Stimulated activated naive B cell treated with anti-CD40 and anti-IgM and Interleukin-4, amounts not matched to agents 10 μg/mL and 1 μg/mL and 100 μg/mL, for 72 hours (primary cell): ENCODE measurements around the gene ANK2.

ENCODE experiments used
- ATAC-seq, 2 donors: fragments of 150-1000 bp; cut with Tn5 transposase; replicated peaks; 2 replicates each; pipeline ENCODE4 v1.10.0; 2021; ENCODE audit warnings: moderate library complexity in 1 of 2
- DNase-seq: peaks from one replicate; pipeline ENCODE4 v3.0.0; 2021
- H3K27ac Mint-ChIP-seq: one replicate; pipeline ENCODE4 v1.8.0; 2022; ENCODE audit warnings: mild to moderate bottlenecking, mixed read lengths
- H3K27me3 Mint-ChIP-seq, 2 donors: one replicate each; pipeline ENCODE4 v1.8.0; 2022; ENCODE audit warnings: mixed read lengths in 2 of 2
- H3K36me3 Mint-ChIP-seq, 2 donors: one replicate each; pipeline ENCODE4 v1.8.0; 2022; ENCODE audit warnings: mixed read lengths in 2 of 2, mild to moderate bottlenecking in 1 of 2
- H3K4me1 Mint-ChIP-seq, 2 donors: one replicate each; pipeline ENCODE4 v1.8.0; 2022; ENCODE audit warnings: mixed read lengths in 2 of 2, mild to moderate bottlenecking in 1 of 2
- H3K4me3 Mint-ChIP-seq, 2 donors: one replicate each; pipeline ENCODE4 v1.8.0; 2022; ENCODE audit warnings: mild to moderate bottlenecking in 2 of 2, mixed read lengths in 2 of 2, moderate library complexity in 1 of 2
- H3K9me3 Mint-ChIP-seq, 2 donors: one replicate each; pipeline ENCODE4 v1.8.0; 2022; ENCODE audit warnings: mixed read lengths in 2 of 2, mild to moderate bottlenecking in 1 of 2

ANK2 gene

DNA sequence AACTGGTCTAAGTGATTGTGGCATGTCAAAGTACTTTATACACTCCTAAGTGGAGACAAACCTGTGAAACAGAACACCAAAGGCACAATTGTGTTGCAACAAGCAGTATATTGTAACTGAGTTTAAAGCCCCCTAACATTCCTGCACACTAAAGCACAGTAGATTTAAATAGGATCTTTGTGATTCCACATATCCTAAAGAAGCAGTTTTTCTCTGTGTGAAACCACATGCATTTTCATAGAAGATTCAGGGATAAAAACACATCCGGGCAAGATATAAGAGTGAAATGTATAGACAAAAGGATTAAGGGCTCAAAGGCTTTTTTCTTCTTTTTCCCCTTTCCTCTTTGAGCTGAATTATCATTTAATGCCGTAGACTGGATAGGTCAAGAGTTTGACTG lies 82.2 kb downstream of the ANK2 start:
- ATAC-seq: no peak
- Mint-ChIP-seq H3K4me3 (no peak overlapping the region), H3K9me3 (no peaks in the 10 kb centered on the region), H3K27ac (no peak overlapping the region), H3K4me1 (no peaks in the 10 kb centered on the region), H3K27me3 (peaks cover 0 to 6% of the 10 kb centered on the region in 2 donors), H3K36me3 (no peaks in the 10 kb centered on the region)
- DNase-seq: no peak

GRCh38 chr4:113141901-113142346 lies 92.5 kb downstream of the ANK2 start:
- ATAC-seq (no peak), DNase-seq (no peak)
- H3K27ac Mint-ChIP-seq: no peak overlapping the region
- H3K27me3 Mint-ChIP-seq: no peaks in the 10 kb centered on the region
- peaks cover 0 to 3% of the 10 kb centered on the region in 2 donors for H3K4me1 Mint-ChIP-seq
- H3K36me3 Mint-ChIP-seq: no peaks in the 10 kb centered on the region
- H3K4me3 Mint-ChIP-seq: no peak overlapping the region
- no peaks in the 10 kb centered on the region for H3K9me3 Mint-ChIP-seq

DNA sequence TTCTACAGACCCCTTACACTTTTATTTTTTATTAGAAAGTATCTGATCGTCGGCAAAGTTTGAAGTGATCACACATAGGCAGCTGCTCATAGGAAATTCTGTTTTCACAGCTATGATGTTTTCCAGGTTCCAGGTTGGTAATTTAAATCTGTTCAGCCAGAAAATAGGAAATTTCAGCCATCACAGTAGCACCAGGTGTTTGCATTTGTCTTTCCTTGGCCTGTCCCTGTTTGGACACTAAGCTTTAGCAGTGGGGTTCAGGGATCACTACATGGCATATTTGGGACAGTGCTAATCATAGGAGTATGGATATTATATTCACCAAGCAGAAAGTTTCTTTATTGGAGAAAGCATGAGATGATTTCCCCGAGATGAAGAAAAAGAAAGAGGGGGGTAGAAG lies 92.9 kb downstream of the ANK2 start:
- H3K27me3 Mint-ChIP-seq: no peaks in the 10 kb centered on the region
- no peaks in the 10 kb centered on the region for H3K36me3 Mint-ChIP-seq
- ATAC-seq (no peak), DNase-seq (no peak)
- no peaks in the 10 kb centered on the region for H3K9me3 Mint-ChIP-seq
- no peak overlapping the region for H3K27ac Mint-ChIP-seq
- peaks cover 0 to 6% of the 10 kb centered on the region in 2 donors for H3K4me1 Mint-ChIP-seq
- H3K4me3 Mint-ChIP-seq: no peak overlapping the region

- Mint-ChIP-seq H3K4me1 (peaks cover 0 to 6% of the 10 kb centered on the region in 2 donors), H3K36me3 (no peaks in the 10 kb centered on the region), H3K27me3 (no peaks in the 10 kb centered on the region), H3K4me3 (no peak overlapping the region), H3K9me3 (peaks cover 0 to 1% of the 10 kb centered on the region in 2 donors), H3K27ac (no peak overlapping the region)
- ATAC-seq (no peak), DNase-seq (no peak)
These were observed 94.6 kb downstream of the ANK2 start for GRCh38 chr4:113144091-113144490.

DNA sequence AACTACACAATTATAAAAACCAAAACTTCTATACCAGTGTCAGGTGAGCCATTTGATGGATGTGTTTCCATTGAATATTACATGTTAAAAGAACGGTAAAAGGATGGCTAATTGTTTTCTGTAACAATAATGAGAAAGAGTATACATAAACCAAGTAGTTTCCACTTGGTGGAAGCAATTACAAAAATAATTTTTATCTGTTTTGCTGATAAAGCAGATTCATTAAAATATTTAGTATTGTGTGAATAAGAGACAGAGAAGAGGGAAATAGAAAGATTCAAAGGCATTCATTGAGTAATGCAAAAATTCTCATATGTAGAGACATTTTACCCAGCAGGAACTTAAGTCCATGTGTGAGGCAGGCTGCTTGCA lies 95.7 kb downstream of the ANK2 start:
- no peak for ATAC-seq
- Mint-ChIP-seq H3K27me3 (no peaks in the 10 kb centered on the region), H3K4me3 (no peak overlapping the region), H3K9me3 (peaks cover 0 to 1% of the 10 kb centered on the region in 2 donors), H3K27ac (no peak overlapping the region), H3K36me3 (no peaks in the 10 kb centered on the region), H3K4me1 (peaks cover 0 to 6% of the 10 kb centered on the region in 2 donors)
- DNase-seq: no peak

GRCh38 chr4:113145519-113146291 lies 96.3 kb downstream of the ANK2 start:
- no peak overlapping the region for H3K4me3 Mint-ChIP-seq

GRCh38 chr4:113146876-113147358 lies 97.5 kb downstream of the ANK2 start:
- Mint-ChIP-seq H3K4me3 (peak overlapping the region; percentile 74 to 83), H3K9me3 (peaks cover 0 to 1% of the 10 kb centered on the region in 2 donors), H3K36me3 (no peaks in the 10 kb centered on the region), H3K4me1 (peaks cover 0 to 6% of the 10 kb centered on the region in 2 donors), H3K27ac (peak overlapping the region; percentile 90), H3K27me3 (no peaks in the 10 kb centered on the region)
- DNase-seq (no peak), ATAC-seq (peak; percentile 33 to 60)

More at GRCh38 chr4:113145519-113146291, 96.3 kb downstream of the ANK2 start:
- Mint-ChIP-seq H3K36me3 (no peaks in the 10 kb centered on the region), H3K27ac (no peak overlapping the region), H3K9me3 (peaks cover 0 to 1% of the 10 kb centered on the region in 2 donors), H3K27me3 (no peaks in the 10 kb centered on the region), H3K4me1 (peaks cover 0 to 6% of the 10 kb centered on the region in 2 donors)
- DNase-seq (no peak), ATAC-seq (no peak)

DNA sequence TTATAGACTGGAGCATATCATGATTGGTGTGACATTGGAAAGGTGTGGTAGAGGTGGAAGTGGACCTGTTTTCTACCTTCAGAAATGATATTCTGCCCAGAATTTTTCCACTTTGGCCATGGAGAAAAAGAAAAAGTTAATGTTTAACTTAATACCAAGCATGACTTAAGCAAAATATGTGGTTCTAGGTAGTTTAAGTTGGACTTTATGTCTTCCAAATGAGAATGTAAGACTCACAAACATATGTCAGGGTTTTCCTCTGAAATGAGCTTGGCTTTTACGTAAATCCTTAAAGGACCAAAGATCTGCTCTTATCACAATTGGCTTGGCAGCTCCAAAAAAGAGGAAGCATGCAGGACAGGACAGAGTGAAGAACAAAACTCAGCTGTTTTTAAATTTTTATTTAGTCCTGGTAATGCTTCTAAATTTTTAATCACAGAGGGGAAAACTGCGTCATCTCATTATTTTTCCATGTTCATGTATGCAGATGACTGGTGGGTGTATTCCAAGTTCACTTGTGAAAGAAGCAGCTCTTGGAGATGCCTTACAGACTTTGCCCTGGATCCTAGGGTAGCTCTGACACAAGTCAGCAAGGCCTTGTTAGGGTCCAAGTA lies 98.2 kb downstream of the ANK2 start:
- Mint-ChIP-seq H3K4me1 (peaks cover 0 to 6% of the 10 kb centered on the region in 2 donors), H3K4me3 (no peak overlapping the region), H3K27ac (no peak overlapping the region), H3K9me3 (peaks cover 0 to 1% of the 10 kb centered on the region in 2 donors), H3K36me3 (no peaks in the 10 kb centered on the region), H3K27me3 (no peaks in the 10 kb centered on the region)
- no peak for ATAC-seq
- no peak for DNase-seq

DNA sequence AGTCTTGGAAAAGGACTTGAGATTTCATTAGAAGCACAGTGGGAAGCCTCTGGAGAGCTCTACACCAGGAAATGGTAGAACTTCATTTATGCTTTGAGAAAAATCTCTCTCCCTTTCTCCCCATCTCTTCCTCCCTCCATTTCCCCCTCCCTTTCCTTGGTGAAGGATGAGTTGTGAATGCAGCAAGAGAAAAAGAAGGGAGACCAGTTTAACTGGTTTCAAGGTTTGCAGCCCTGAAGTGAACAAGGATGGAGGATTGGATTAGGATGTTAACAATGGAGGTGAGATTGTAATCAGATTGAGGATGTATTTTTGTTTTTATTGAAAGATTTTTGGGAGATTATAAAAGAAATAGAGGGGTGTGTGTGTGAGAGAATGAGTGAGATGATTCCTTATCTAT lies 99.5 kb downstream of the ANK2 start:
- Mint-ChIP-seq H3K4me3 (no peak overlapping the region), H3K4me1 (peaks cover 0 to 6% of the 10 kb centered on the region in 2 donors), H3K27me3 (no peaks in the 10 kb centered on the region), H3K9me3 (peaks cover 0 to 1% of the 10 kb centered on the region in 2 donors), H3K27ac (no peak overlapping the region), H3K36me3 (no peaks in the 10 kb centered on the region)
- DNase-seq (no peak), ATAC-seq (no peak)

- Mint-ChIP-seq H3K27ac (no peak overlapping the region), H3K36me3 (no peaks in the 10 kb centered on the region), H3K4me3 (no peak overlapping the region), H3K27me3 (no peaks in the 10 kb centered on the region), H3K4me1 (no peaks in the 10 kb centered on the region), H3K9me3 (peaks cover 0 to 2% of the 10 kb centered on the region in 2 donors)
- DNase-seq (no peak), ATAC-seq (no peak)
These were observed 104.2 kb downstream of the ANK2 start for GRCh38 chr4:113153529-113154101.

- no peak for DNase-seq
- H3K4me3 Mint-ChIP-seq: no peak overlapping the region
- peaks cover 0 to 2% of the 10 kb centered on the region in 2 donors for H3K9me3 Mint-ChIP-seq
- H3K27me3 Mint-ChIP-seq: no peaks in the 10 kb centered on the region
- ATAC-seq: no peak
- no peak overlapping the region for H3K27ac Mint-ChIP-seq
- H3K36me3 Mint-ChIP-seq: no peaks in the 10 kb centered on the region
- H3K4me1 Mint-ChIP-seq: no peaks in the 10 kb centered on the region
These were observed 104.8 kb downstream of the ANK2 start for GRCh38 chr4:113154281-113154680.

GRCh38 chr4:113157086-113157857 lies 107.8 kb downstream of the ANK2 start:
- no peak overlapping the region for H3K27ac Mint-ChIP-seq
- no peak for DNase-seq
- ATAC-seq: no peak
- no peaks in the 10 kb centered on the region for H3K36me3 Mint-ChIP-seq
- no peaks in the 10 kb centered on the region for H3K4me1 Mint-ChIP-seq
- peaks cover 0 to 2% of the 10 kb centered on the region in 2 donors for H3K9me3 Mint-ChIP-seq
- H3K27me3 Mint-ChIP-seq: no peaks in the 10 kb centered on the region
- no peak overlapping the region for H3K4me3 Mint-ChIP-seq

DNA sequence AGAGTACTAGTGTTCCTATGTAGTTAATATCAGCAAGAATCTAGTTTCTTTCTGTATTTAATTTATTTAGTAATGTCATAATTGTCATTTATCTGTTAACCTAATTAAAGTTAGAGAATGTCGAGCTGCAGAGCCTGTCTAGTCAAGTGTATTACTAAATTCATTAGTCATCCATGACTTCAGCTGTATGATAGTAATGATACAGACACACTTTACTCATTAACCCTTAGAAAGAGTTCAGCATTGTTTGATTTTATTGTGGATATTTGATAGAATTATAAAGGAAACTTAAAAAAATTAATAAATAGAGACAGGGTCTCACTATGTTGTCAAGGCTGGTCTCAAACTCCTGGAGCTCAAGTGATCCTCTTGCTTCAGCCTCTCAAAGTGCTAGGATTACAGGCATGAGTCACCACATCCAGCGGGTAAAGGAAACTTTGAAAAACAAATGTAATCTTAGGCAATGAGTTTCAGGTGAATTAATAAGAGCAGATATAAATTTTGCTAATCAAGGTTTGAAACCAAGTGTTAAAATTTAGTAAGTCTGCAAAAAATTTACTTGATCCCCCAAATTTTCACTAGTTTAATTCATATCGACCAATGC lies 110.6 kb downstream of the ANK2 start:
- peaks cover 0 to 2% of the 10 kb centered on the region in 2 donors for H3K9me3 Mint-ChIP-seq
- no peak for ATAC-seq
- no peak for DNase-seq
- H3K4me1 Mint-ChIP-seq: no peaks in the 10 kb centered on the region
- H3K36me3 Mint-ChIP-seq: no peaks in the 10 kb centered on the region
- no peak overlapping the region for H3K4me3 Mint-ChIP-seq
- no peak overlapping the region for H3K27ac Mint-ChIP-seq
- no peaks in the 10 kb centered on the region for H3K27me3 Mint-ChIP-seq

GRCh38 chr4:113160548-113160947 lies 111.1 kb downstream of the ANK2 start:
- no peak for DNase-seq
- H3K4me3 Mint-ChIP-seq: no peak overlapping the region
- H3K36me3 Mint-ChIP-seq: no peaks in the 10 kb centered on the region
- H3K27ac Mint-ChIP-seq: no peak overlapping the region
- peaks cover 0 to 2% of the 10 kb centered on the region in 2 donors for H3K9me3 Mint-ChIP-seq
- ATAC-seq: no peak
- no peaks in the 10 kb centered on the region for H3K27me3 Mint-ChIP-seq
- no peaks in the 10 kb centered on the region for H3K4me1 Mint-ChIP-seq
